Activated CD8-positive, alpha-beta T cell treated with anti-CD3 and anti-CD28 coated beads for 36 hours (primary cell): Measurements from ENCODE around the gene CCDC170. TPM values are rescaled to one million over a fixed set of nuclear protein-coding genes. Genes with fewer than 3 reads are reported as not detected.

Experiments used
- ATAC-seq: fragments of 200-7000 bp; cut with Tn5 transposase; one replicate; pipeline ENCODE4 v1.10.0; 2021; ENCODE audit warnings: mild to moderate bottlenecking, moderate library complexity
- CTCF ChIA-PET: fragments of 350-600 bp; sonication (Branson Sonifier 250); formaldehyde crosslinking; loops from one replicate; lab custom pipeline; 2021; ENCODE audit warnings: antibody characterized with exemption; lab: Charles Lee
- POLR2A ChIA-PET: fragments of 350-600 bp; sonication (Branson Sonifier 250); formaldehyde crosslinking; loops from one replicate; lab custom pipeline; 2021; ENCODE audit warnings: antibody characterized with exemption; lab: Charles Lee
- DNase-seq: peaks from one replicate; pipeline ENCODE4 v3.0.0-alpha.2; 2020
- H3K27ac Mint-ChIP-seq: one replicate; pipeline ENCODE4 v1.8.0; 2021; ENCODE audit warnings: mild to moderate bottlenecking, mixed read lengths
- H3K27me3 Mint-ChIP-seq: one replicate; pipeline ENCODE4 v1.8.0; 2021; ENCODE audit warnings: mixed read lengths
- H3K36me3 Mint-ChIP-seq: one replicate; pipeline ENCODE4 v1.8.0; 2021; ENCODE audit warnings: low read depth, mixed read lengths
- H3K4me1 Mint-ChIP-seq: one replicate; pipeline ENCODE4 v1.8.0; 2021; ENCODE audit warnings: low read depth, mixed read lengths
- H3K4me3 Mint-ChIP-seq: one replicate; pipeline ENCODE4 v1.8.0; 2021; ENCODE audit warnings: mild to moderate bottlenecking, moderate library complexity, mixed read lengths
- H3K9me3 Mint-ChIP-seq: one replicate; pipeline ENCODE4 v1.8.0; 2021; ENCODE audit warnings: mixed read lengths
- intact Hi-C: fragments of 100-400 bp; cut with micrococcal nuclease; formaldehyde crosslinking; loops from one replicate; pipeline ENCODE4 v1.10.0; 2022
- total RNA-seq, 2 experiments: library from RNA; stranded (reverse); gene quantifications; one replicate each; pipeline ENCODE4 v1.2.3, GENCODE V29; 2021
- TF ChIP-seq, protein P1 (sequence below): fragments of 200-600 bp; IDR thresholded peaks from one replicate; pipeline ENCODE4 v1.8.0; 2022; ENCODE audit warnings: antibody characterized with exemption, mild to moderate bottlenecking

Gene CCDC170
- total RNA-seq, 2 experiments from 2014 or later = not detected

DNA sequence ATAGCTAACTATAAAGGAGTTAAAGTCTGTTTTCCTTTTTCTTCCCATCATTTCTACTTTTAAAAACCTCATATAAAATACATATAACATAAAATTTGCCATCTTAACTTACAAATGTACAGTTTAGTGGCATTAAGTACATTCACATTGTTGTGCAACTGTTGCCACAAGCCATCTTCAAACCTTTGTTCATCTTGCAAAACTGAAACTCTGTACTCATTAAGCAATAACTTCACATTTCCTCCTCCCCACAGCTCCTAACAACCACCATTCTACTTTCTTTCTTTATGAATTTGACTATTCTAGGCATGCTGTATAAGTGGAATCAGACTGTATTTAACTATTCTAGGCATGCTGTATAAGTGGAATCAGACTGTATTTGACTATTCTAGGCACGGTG, 4.5 kb downstream of the CCDC170 start:
- CTCF ChIA-PET = no interaction called here
- H3K9me3 Mint-ChIP-seq = no peaks in the 10 kb centered on the region
- H3K27me3 Mint-ChIP-seq = peaks cover 33% of the 10 kb centered on the region
- DNase-seq = no peak
- ATAC-seq = no peak
- peaks cover 9% of the 10 kb centered on the region for H3K4me1 Mint-ChIP-seq
- TF ChIP-seq, protein P1, sequence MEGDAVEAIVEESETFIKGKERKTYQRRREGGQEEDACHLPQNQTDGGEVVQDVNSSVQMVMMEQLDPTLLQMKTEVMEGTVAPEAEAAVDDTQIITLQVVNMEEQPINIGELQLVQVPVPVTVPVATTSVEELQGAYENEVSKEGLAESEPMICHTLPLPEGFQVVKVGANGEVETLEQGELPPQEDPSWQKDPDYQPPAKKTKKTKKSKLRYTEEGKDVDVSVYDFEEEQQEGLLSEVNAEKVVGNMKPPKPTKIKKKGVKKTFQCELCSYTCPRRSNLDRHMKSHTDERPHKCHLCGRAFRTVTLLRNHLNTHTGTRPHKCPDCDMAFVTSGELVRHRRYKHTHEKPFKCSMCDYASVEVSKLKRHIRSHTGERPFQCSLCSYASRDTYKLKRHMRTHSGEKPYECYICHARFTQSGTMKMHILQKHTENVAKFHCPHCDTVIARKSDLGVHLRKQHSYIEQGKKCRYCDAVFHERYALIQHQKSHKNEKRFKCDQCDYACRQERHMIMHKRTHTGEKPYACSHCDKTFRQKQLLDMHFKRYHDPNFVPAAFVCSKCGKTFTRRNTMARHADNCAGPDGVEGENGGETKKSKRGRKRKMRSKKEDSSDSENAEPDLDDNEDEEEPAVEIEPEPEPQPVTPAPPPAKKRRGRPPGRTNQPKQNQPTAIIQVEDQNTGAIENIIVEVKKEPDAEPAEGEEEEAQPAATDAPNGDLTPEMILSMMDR = no peak
- POLR2A ChIA-PET = no interaction called here
- H3K27ac Mint-ChIP-seq = no peak overlapping the region
- H3K36me3 Mint-ChIP-seq = no peaks in the 10 kb centered on the region
- intact Hi-C loops = no loop called here
- H3K4me3 Mint-ChIP-seq = no peak overlapping the region

DNA sequence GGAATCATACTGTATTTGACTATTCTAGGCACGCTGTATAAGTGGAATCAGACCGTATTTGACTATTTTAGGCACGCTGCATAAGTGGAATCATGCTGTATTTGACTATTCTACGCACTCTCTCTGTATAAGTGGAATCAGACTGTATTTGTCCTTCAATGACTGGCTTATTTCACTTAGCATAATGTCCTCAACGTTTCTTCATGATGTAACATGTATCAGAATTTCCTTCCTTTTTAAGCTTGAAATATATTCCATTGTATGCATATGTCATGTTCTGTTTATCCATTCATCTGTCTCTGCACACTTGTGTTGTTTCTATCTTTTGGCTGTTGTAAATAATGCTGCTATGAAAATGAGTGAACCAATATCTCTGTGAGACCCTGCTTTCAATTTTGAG, 5.7 kb downstream of the CCDC170 start:
- no peak for DNase-seq
- Mint-ChIP-seq H3K4me1 (peaks cover 8% of the 10 kb centered on the region), H3K27me3 (peaks cover 26% of the 10 kb centered on the region), H3K4me3 (no peak overlapping the region), H3K9me3 (no peaks in the 10 kb centered on the region), H3K36me3 (no peaks in the 10 kb centered on the region), H3K27ac (no peak overlapping the region)
- ChIA-PET CTCF (no interaction called here), POLR2A (no interaction called here)
- TF ChIP-seq, protein P1 = no peak
- intact Hi-C loops = no loop called here
- ATAC-seq = no peak

DNA sequence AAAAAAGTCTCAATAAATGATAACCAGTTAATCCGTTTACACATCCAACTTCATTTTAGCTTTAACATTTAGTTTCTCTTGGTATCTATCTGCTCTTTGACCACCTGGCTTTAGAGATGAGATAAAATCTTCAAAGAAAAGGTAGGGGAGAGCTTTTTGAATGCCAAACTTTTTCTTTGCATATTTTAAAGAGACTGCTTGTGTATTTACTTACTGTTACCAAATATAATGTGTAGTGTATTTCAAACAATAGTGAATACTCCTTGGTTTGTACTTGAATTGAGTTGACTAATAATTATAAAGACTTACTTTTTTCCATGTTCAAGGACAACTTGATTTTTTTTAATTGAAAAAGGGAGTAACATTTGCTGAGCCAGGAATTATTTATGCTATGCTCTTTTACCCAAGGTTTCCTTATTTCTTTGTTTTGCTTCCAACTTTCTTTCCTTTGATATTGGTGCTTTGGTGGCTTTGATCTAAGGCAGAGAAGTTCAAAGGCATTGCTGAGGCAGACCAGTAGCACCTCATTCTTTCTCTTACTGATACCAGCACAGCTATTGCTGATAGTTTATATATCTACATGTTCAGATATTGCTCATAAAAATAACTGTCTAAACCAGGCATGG, 7.8 kb downstream of the CCDC170 start:
- H3K4me1 Mint-ChIP-seq = peaks cover 6% of the 10 kb centered on the region
- no peaks in the 10 kb centered on the region for H3K9me3 Mint-ChIP-seq
- intact Hi-C loops = no loop called here
- DNase-seq = no peak
- ATAC-seq = no peak
- H3K27me3 Mint-ChIP-seq = peaks cover 10% of the 10 kb centered on the region
- ChIA-PET CTCF (no interaction called here), POLR2A (no interaction called here)
- TF ChIP-seq, protein P1 = no peak
- no peak overlapping the region for H3K4me3 Mint-ChIP-seq
- no peak overlapping the region for H3K27ac Mint-ChIP-seq
- H3K36me3 Mint-ChIP-seq = no peaks in the 10 kb centered on the region

DNA sequence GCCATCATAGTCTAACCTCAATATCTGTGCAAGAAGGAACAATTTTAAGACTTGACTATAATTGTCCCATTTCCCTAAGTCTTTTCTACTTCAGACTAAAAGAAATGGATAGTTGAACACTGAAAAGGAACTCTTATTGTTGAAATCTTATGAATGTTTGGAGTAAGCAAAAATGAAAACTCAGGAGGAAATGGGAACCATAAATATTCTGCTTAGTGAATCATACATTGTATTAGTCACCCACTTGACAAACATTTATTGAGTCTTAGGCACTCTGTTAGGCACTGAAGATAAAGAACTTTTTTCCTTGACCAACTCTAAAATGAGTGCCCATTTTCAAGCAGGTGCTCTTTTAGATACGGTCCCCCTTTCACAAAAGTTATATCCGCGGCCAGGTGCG, 8.7 kb downstream of the CCDC170 start:
- CTCF ChIA-PET = no interaction called here
- TF ChIP-seq, protein P1 = no peak
- Mint-ChIP-seq H3K36me3 (no peaks in the 10 kb centered on the region), H3K4me3 (no peak overlapping the region), H3K27me3 (peaks cover 3% of the 10 kb centered on the region), H3K27ac (no peak overlapping the region), H3K4me1 (peaks cover 6% of the 10 kb centered on the region), H3K9me3 (no peaks in the 10 kb centered on the region)
- POLR2A ChIA-PET = no interaction called here
- ATAC-seq (no peak), DNase-seq (no peak)
- intact Hi-C loops = no loop called here

DNA sequence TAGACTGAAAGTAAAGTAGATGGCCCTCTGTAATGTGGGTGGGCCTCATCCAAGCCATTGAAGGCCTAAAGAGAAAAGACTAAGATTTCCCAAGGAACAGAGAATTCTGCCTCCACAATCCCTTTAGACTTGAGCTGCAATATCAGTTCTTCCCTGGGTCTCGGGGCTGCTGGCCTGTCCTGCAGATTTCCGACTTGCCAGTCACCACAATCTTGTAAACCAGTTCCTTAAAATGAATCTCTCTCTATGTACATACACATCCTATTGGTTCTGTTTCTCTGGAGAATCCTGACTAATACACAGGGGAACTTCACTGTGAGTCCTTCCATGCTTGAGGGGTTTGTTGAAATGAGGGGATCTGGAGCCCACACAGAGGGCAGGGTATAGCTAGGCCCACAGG, 12.9 kb downstream of the CCDC170 start:
- intact Hi-C loops = no loop called here
- no peak for ATAC-seq
- no peaks in the 10 kb centered on the region for H3K27me3 Mint-ChIP-seq
- no peaks in the 10 kb centered on the region for H3K36me3 Mint-ChIP-seq
- no peaks in the 10 kb centered on the region for H3K4me1 Mint-ChIP-seq
- ChIA-PET POLR2A (no interaction called here), CTCF (no interaction called here)
- TF ChIP-seq, protein P1 = no peak
- DNase-seq = no peak
- H3K9me3 Mint-ChIP-seq = no peaks in the 10 kb centered on the region
- H3K27ac Mint-ChIP-seq = no peak overlapping the region
- H3K4me3 Mint-ChIP-seq = no peak overlapping the region
